Bladder microvascular endothelial cell (primary cell): Measurements from ENCODE around the gene VSIG10L. TPM values are rescaled to one million over a fixed set of nuclear protein-coding genes. Genes with fewer than 3 reads are reported as not detected.

Experiments used
- total RNA-seq: library from RNA; depleted of rRNA; stranded (reverse); fragments of >200 nt; gene quantifications from 2 replicates; pipeline ENCODE4 v1.2.3, GENCODE V29; 2014

Gene VSIG10L
- under 0.01 and 0.06 TPM in 2 replicates for total RNA-seq

GRCh38 chr19:51341976-51342580, at the start of gene VSIG10L:
Gene VSIG10L (minus strand): TSS chr19:51342139. CDS start chr19:51342124, 15 bp downstream.

GRCh38 chr19:51387924-51388389, 46.0 kb upstream of the VSIG10L start, which contains the start of gene LIM2:
Gene LIM2 (minus strand): TSS chr19:51387974. CDS start chr19:51387443, 531 bp downstream.

GRCh38 chr19:51372649-51373504, 30.9 kb upstream of the VSIG10L start, which contains the start of gene NKG7:
Gene NKG7 (minus strand): TSS chr19:51372654. CDS start chr19:51372535, 119 bp downstream.

DNA sequence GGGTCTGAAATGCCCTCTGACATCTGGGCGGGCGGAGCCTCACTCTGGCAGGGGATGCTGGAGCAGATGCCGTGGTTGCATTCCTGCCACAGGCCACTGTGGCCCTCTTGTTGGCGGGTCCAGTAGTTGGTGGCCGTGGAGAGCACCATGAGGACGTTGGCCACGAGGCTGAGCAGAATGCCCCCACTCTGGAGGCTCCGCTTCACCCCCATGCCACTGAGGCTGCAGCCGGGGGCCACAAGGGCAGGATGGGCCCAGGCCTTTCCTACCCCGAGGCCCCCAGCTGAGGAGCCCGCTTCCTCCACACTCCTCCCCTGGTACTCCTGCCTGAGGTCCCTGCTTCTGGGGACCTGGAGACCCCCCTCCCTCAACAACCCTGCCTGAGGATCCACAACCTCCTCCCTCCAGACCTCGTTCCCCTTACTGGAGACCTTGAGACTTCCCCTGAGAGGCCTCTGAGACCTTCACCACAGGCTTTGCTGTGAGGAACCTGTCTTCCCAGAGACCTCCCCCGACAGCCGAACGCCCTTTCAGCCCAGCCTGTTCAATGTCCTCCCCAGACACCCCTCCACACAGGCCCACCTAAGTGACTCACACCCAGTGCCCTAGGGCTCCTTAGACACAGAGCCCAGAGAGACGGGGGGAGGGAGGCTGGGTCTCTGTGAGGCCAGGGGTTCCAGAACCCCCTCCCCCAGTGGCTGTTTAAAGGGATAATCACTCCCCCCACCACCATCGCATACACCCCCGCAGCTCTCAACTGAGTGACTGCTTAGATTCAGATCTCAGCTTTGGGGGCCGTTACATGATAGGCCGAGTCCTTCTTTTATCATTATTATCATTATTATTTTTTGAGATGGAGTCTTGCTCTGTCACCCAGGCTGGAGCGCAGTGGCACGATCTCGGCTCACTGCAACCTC, 26.7 kb upstream of the VSIG10L start, which contains the start of gene CLDND2:
CLDND2 (minus strand) TSS at position 638 of the 917 bp plus-strand sequence; CDS start at position 212, 426 bp downstream.

GRCh38 chr19:51365965-51366388, 24.0 kb upstream of the VSIG10L start, which contains the start of gene ETFB:
Gene ETFB (minus strand): TSS chr19:51366388. CDS start chr19:51366326, 62 bp downstream.

GRCh38 chr19:51311351-51312257, 30.3 kb downstream of the VSIG10L start, which contains the start of gene IGLON5:
Gene IGLON5 (plus strand): TSS chr19:51311644. CDS start chr19:51311848, 204 bp downstream.

Other genes with a start within 250 kb of the VSIG10L start
- 3.9 and 5.4 TPM in 2 replicates for gene CTU1, start 233.7 kb downstream of the VSIG10L start, total RNA-seq
- 0.06 TPM in 1 of 2 replicates, not detected in the other for gene SIGLEC9, start 217.2 kb downstream of the VSIG10L start, total RNA-seq
- not detected in 2 replicates for gene SIGLEC7, start 199.8 kb downstream of the VSIG10L start, total RNA-seq
- gene CD33, start 117.1 kb downstream of the VSIG10L start, total RNA-seq: not detected in 2 replicates
- not detected in 2 replicates for gene SIGLECL1, start 91.1 kb downstream of the VSIG10L start, total RNA-seq
- not detected in 2 replicates for gene IGLON5, start 30.5 kb downstream of the VSIG10L start, total RNA-seq
- gene ETFB, start 24.2 kb upstream of the VSIG10L start, total RNA-seq: 77.5 and 117 TPM in 2 replicates
- gene CLDND2, start 26.9 kb upstream of the VSIG10L start, total RNA-seq: not detected in 2 replicates
- gene NKG7, start 30.5 kb upstream of the VSIG10L start, total RNA-seq: not detected in 2 replicates
- not detected in 2 replicates for gene LIM2, start 45.8 kb upstream of the VSIG10L start, total RNA-seq
- not detected in 2 replicates for gene C19orf84, start 48.5 kb upstream of the VSIG10L start, total RNA-seq
- gene SIGLEC10, start 75.5 kb upstream of the VSIG10L start, total RNA-seq: not detected in 2 replicates
- not detected in 2 replicates for gene SIGLEC8, start 116.3 kb upstream of the VSIG10L start, total RNA-seq
- gene CEACAM18, start 136.4 kb upstream of the VSIG10L start, total RNA-seq: not detected in 2 replicates
- gene SIGLEC12, start 159.7 kb upstream of the VSIG10L start, total RNA-seq: not detected in 2 replicates
- gene SIGLEC6, start 189.5 kb upstream of the VSIG10L start, total RNA-seq: not detected in 2 replicates
- 2.6 and 7.4 TPM in 2 replicates for gene ZNF175, start 229.1 kb upstream of the VSIG10L start, total RNA-seq